ENCODE measurements around the gene KCNK10. TPM values are rescaled to one million over a fixed set of nuclear protein-coding genes. Genes with fewer than 3 reads are reported as not detected.

The KCNK10 gene
- total RNA-seq, 4 donors from 2014 or later = not detected

DNA sequence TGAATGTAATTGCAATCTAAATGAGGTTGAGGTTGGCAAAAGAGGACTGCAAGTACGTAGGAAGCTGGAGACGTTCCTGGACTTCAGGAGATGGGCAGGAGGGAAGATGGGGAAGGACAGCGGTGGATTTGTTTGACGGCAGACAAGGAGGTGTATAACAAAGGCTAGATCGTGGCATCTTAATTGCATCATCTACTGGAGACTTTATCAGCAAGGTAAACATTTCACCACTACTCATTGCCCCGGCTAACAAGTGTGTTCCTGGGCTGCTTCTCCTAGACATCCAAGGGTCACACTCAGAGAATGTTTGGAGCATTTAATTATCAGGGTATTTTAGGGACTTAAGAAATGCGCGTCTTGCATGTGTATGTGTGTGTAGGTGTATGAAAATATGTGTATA is 128.5 kb downstream of the KCNK10 start:
- DNase-seq (ENCODE audit: low spot score) = no peak
- TF ChIP-seq, protein P1, sequence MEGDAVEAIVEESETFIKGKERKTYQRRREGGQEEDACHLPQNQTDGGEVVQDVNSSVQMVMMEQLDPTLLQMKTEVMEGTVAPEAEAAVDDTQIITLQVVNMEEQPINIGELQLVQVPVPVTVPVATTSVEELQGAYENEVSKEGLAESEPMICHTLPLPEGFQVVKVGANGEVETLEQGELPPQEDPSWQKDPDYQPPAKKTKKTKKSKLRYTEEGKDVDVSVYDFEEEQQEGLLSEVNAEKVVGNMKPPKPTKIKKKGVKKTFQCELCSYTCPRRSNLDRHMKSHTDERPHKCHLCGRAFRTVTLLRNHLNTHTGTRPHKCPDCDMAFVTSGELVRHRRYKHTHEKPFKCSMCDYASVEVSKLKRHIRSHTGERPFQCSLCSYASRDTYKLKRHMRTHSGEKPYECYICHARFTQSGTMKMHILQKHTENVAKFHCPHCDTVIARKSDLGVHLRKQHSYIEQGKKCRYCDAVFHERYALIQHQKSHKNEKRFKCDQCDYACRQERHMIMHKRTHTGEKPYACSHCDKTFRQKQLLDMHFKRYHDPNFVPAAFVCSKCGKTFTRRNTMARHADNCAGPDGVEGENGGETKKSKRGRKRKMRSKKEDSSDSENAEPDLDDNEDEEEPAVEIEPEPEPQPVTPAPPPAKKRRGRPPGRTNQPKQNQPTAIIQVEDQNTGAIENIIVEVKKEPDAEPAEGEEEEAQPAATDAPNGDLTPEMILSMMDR (IDR thresholded peaks at IDR 0.05) = no peak

DNA sequence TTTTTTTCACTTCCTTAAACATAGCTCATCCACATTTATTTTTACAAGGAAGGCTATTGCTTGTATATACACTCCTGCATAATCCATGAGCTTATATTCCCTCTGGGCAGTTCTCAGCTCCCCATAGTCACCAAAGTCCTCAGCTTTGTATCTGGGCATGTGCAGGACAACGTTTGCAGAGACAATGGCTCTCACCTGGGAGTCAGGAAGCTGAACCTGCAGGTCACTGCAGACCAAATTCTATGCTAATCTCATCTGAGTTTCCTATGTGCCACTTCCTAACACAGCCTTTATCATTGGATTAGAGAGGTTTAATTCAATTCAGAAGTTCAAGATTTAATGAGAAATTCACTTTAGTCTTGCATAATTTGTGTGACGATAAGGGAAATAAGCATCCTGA is 131.5 kb downstream of the KCNK10 start:
- ATAC-seq (ENCODE audit: low FRiP score) = no peak
- TF ChIP-seq, protein P1 (IDR thresholded peaks at IDR 0.05) = no peak

More for the DNA sequence above, 128.5 kb downstream of the KCNK10 start:
- no peak for ATAC-seq (ENCODE audit: low FRiP score)

DNA sequence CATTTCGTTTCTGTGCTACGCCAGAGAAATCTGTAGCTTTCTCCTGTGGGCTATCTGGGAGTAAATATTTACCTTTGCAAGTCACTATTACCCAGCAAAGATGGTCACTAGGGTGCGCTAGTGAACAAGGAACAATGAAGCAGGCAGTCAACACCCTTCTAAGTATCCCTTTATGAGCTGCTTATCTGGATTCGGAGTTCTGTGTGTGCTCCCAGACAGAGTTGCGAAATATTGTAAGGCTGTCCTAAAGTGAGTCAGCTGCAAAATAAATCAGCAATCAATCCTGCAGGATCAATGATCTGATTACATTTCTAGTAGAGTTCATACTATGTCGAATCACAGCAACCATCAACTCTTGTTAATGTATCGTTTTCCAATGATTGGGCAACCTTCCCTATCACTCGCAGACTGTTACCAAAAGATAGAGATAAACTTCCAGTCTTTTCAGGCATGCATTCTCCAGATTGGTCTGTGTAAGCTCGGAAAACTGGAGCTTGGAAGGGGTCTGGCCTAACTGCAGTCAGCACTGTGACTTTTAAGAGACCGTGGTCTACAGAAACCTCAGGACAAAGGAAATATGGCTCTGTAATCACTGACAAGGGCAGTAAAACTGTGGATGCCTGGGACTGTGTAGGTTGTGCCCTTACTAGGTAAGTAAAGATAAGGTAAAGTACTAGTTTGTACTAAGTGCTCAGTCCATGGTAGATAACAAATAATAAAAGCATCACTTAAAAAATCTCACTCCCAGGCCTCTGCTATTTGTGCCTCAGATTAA is 133.5 kb downstream of the KCNK10 start:
- peak; percentile 79 for DNase-seq (ENCODE audit: low spot score)
- peak; percentile 92 for ATAC-seq (ENCODE audit: low FRiP score)
- TF ChIP-seq, protein P1 (IDR thresholded peaks at IDR 0.05) = no peak

More for the DNA sequence above, 131.5 kb downstream of the KCNK10 start:
- DNase-seq (ENCODE audit: low spot score) = no peak

DNA sequence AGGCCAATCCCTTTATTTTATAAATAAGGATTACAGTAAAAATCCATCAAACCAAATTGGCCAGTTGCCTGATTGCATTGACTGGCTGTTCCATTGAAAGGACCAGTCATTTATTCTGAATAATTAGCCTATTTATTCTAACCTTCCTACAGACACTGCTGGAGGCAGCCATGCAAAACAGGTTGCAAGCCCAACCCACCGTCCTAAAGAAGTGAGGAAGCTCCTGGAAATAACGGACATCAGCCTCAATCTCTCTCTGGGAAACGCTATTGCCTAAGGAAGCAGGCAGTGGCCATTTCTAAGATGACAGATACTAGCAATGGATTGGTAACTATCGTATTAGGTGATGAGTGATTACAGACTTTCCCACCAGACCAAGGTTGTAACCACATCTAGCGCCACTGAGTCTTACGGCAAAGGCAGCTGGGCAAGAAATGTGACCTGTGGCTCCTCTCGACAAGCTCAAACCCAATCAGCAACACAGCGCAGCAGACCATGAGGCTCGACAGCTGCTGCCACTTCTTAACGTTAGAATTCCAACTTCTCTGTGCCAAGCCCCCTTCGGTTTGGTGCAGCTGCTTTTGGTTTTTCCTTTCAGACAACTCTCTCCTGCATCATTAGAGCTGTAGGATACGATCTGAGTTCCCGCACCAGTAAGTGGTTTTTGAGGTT is 134.2 kb downstream of the KCNK10 start:
- TF ChIP-seq, protein P1 (IDR thresholded peaks at IDR 0.05) = no peak
- no peak for DNase-seq (ENCODE audit: low spot score)
- no peak for ATAC-seq (ENCODE audit: low FRiP score)

DNA sequence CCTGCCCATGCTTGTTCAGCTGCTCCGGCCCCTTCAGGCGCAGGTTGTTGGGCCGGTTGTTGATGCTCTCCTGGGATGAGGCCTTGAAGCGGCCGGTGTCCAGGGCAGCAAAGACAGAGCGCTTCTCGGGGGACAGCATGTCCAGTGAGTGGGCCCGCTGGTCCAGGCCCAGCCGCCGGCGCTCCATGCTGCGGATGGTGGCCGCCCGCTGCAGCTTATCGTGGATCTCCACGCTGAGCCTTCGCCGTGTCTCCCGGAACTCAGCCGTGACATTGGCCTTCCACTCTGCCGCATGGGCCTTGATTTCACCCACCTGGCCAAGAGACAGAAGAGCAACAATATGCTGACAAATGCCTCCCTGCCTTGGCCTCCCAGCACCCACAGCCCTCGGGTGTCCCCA is 137.2 kb downstream of the KCNK10 start:
- ATAC-seq (ENCODE audit: low FRiP score) (no peak), DNase-seq (ENCODE audit: low spot score) (no peak)
- TF ChIP-seq, protein P1 (IDR thresholded peaks at IDR 0.05) = no peak

DNA sequence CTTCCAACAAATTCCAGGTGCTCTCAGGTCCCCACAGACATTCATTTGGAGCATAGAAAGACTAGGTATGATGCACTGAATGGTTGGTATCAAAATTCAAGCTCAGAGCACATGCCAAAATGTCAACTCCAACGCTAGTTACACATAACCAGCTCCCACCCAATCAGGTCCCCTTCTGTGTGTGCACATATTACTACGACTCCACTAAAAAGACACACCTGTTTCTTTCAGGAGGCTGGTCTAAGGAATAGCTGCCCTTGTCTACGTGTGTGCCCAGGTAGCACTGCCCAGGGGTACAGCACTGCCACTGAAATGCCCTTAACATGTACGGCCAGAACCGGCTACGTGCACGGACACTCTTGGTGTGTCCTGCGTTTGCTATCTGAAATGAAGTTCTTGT is 138.1 kb downstream of the KCNK10 start:
- DNase-seq (ENCODE audit: low spot score) (no peak), ATAC-seq (ENCODE audit: low FRiP score) (no peak)
- TF ChIP-seq, protein P1 (IDR thresholded peaks at IDR 0.05) = no peak
